Lower leg skin (tissue), 3 donors: ENCODE data around the gene DMXL2.

Source experiments
- POLR2A ChIP-seq, 2 donors: fragments of 450-650 bp; IDR thresholded peaks; one replicate each; pipeline ENCODE4 v1.6.1; 2016 to 2017; ENCODE audit warnings: antibody characterized with exemption in 2 of 2, mild to moderate bottlenecking in 1 of 2, moderate library complexity in 1 of 2
- TF ChIP-seq, protein P1 (sequence below), 3 donors: fragments of 450-650 bp; IDR thresholded peaks; one replicate each; pipeline ENCODE4 v1.5.1; 2016; ENCODE audit warnings: antibody characterized with exemption in 3 of 3, mild to moderate bottlenecking in 3 of 3, moderate library complexity in 2 of 3

DNA sequence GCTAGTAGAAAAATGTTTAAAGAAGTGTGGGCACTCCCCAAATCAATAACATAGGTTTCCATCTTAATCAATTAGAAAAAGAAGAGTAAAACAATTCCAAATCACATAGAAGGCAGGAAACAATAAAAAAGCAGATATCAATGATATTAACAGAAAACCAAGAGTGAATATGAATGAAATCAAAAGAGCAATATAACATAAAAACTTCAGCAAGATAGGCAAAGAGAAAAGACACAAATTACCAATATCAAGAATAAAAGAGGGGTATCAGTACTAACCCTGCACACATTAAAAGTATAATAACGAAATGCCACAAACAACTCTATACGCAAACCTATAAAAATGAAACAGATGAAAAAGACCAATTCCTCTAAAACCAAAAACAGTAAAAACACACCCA is 19.6 kb downstream of the DMXL2 start:
- TF ChIP-seq POLR2A (IDR thresholded peaks at IDR 0.05) = no peak
- TF ChIP-seq, protein P1, sequence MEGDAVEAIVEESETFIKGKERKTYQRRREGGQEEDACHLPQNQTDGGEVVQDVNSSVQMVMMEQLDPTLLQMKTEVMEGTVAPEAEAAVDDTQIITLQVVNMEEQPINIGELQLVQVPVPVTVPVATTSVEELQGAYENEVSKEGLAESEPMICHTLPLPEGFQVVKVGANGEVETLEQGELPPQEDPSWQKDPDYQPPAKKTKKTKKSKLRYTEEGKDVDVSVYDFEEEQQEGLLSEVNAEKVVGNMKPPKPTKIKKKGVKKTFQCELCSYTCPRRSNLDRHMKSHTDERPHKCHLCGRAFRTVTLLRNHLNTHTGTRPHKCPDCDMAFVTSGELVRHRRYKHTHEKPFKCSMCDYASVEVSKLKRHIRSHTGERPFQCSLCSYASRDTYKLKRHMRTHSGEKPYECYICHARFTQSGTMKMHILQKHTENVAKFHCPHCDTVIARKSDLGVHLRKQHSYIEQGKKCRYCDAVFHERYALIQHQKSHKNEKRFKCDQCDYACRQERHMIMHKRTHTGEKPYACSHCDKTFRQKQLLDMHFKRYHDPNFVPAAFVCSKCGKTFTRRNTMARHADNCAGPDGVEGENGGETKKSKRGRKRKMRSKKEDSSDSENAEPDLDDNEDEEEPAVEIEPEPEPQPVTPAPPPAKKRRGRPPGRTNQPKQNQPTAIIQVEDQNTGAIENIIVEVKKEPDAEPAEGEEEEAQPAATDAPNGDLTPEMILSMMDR (IDR thresholded peaks at IDR 0.05) = no peak
